ENCODE results near the gene GANC. TPM values are rescaled to one million over a fixed set of nuclear protein-coding genes. Genes with fewer than 3 reads are reported as not detected.

Gene GANC
- polyA plus RNA-seq, 1 donor = 31.6 TPM

DNA sequence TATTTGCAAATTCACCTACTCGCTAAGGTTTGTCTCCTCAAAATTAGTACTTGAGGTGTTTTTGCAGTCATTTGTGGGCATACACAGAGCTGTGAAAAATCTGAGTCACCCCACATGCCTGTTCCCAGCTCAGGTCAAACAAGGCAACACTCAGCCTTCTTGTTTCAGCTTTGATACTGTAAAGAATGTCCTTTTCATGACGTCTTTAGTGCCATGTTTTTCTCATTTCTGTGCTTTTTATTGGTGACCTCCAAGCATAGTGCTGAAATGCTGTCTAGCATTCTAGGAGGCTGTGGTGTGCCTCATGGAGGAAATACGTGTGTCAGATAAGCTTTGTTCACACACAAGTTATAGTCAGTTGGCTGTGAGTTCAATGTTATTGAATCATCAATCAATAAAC is 95.1 kb downstream of the GANC start:
- Histone ChIP-seq H3K4me3 (ENCODE audit: low read length) (no peak overlapping the region), H3K36me3 (ENCODE audit: control insufficient read depth, insufficient read depth, low read length) (no peaks in the 10 kb centered on the region), H3K27ac (ENCODE audit: low read length) (no peak overlapping the region), H3K4me1 (ENCODE audit: control insufficient read depth, insufficient read depth, low read length) (no peaks in the 10 kb centered on the region), H3K27me3 (ENCODE audit: control insufficient read depth, insufficient read depth, low read length) (no peaks in the 10 kb centered on the region), H3K9me3 (ENCODE audit: control insufficient read depth, low read depth, low read length) (no peaks in the 10 kb centered on the region)
- 82% methylated on average over 3 of the region's 3 CpGs for WGBS (ENCODE audit: insufficient coverage, low lambda C conversion rate)
- no peak for DNase-seq

- 67% methylated on average over 1 of the region's 2 CpGs for WGBS (ENCODE audit: insufficient coverage, low lambda C conversion rate)
- no peaks in the 10 kb centered on the region for H3K36me3 ChIP-seq (ENCODE audit: control insufficient read depth, insufficient read depth, low read length)
- no peaks in the 10 kb centered on the region for H3K27me3 ChIP-seq (ENCODE audit: control insufficient read depth, insufficient read depth, low read length)
- no peak for DNase-seq
- no peaks in the 10 kb centered on the region for H3K9me3 ChIP-seq (ENCODE audit: control insufficient read depth, low read depth, low read length)
- no peak overlapping the region for H3K27ac ChIP-seq (ENCODE audit: low read length)
- H3K4me1 ChIP-seq (ENCODE audit: control insufficient read depth, insufficient read depth, low read length) = no peaks in the 10 kb centered on the region
- no peak overlapping the region for H3K4me3 ChIP-seq (ENCODE audit: low read length)
Measured at GRCh38 chr15:42371096-42371495, 98.1 kb downstream of the GANC start.

- no peak for DNase-seq
- no peaks in the 10 kb centered on the region for H3K36me3 ChIP-seq (ENCODE audit: control insufficient read depth, insufficient read depth, low read length)
- no peak overlapping the region for H3K4me3 ChIP-seq (ENCODE audit: low read length)
- H3K27ac ChIP-seq (ENCODE audit: low read length) = no peak overlapping the region
- no CpG with 5 or more reads among the region's 1 CpG for WGBS (ENCODE audit: insufficient coverage, low lambda C conversion rate)
- no peaks in the 10 kb centered on the region for H3K27me3 ChIP-seq (ENCODE audit: control insufficient read depth, insufficient read depth, low read length)
- peaks cover 4% of the 10 kb centered on the region for H3K9me3 ChIP-seq (ENCODE audit: control insufficient read depth, low read depth, low read length)
- no peaks in the 10 kb centered on the region for H3K4me1 ChIP-seq (ENCODE audit: control insufficient read depth, insufficient read depth, low read length)
Measured at GRCh38 chr15:42373274-42373673, 100.3 kb downstream of the GANC start.

- H3K9me3 ChIP-seq (ENCODE audit: control insufficient read depth, low read depth, low read length) = peaks cover 4% of the 10 kb centered on the region
- no peak for DNase-seq
- no peaks in the 10 kb centered on the region for H3K36me3 ChIP-seq (ENCODE audit: control insufficient read depth, insufficient read depth, low read length)
Measured at GRCh38 chr15:42373936-42374335, 100.9 kb downstream of the GANC start.

GRCh38 chr15:42374810-42375209 is 101.8 kb downstream of the GANC start:
- WGBS (ENCODE audit: insufficient coverage, low lambda C conversion rate) = no CpG with 5 or more reads among the region's 1 CpG
- H3K4me3 ChIP-seq (ENCODE audit: low read length) = no peak overlapping the region

More at GRCh38 chr15:42373936-42374335, 100.9 kb downstream of the GANC start:
- Histone ChIP-seq H3K4me3 (ENCODE audit: low read length) (no peak overlapping the region), H3K27me3 (ENCODE audit: control insufficient read depth, insufficient read depth, low read length) (no peaks in the 10 kb centered on the region), H3K27ac (ENCODE audit: low read length) (no peak overlapping the region), H3K4me1 (ENCODE audit: control insufficient read depth, insufficient read depth, low read length) (no peaks in the 10 kb centered on the region)
- no CpG with 5 or more reads among the region's 4 CpGs for WGBS (ENCODE audit: insufficient coverage, low lambda C conversion rate)

GRCh38 chr15:42375252-42375651 is 102.3 kb downstream of the GANC start:
- peaks cover 4% of the 10 kb centered on the region for H3K9me3 ChIP-seq (ENCODE audit: control insufficient read depth, low read depth, low read length)
- DNase-seq = no peak
- no peaks in the 10 kb centered on the region for H3K36me3 ChIP-seq (ENCODE audit: control insufficient read depth, insufficient read depth, low read length)
- H3K4me3 ChIP-seq (ENCODE audit: low read length) = no peak overlapping the region
- no peaks in the 10 kb centered on the region for H3K27me3 ChIP-seq (ENCODE audit: control insufficient read depth, insufficient read depth, low read length)
- no peaks in the 10 kb centered on the region for H3K4me1 ChIP-seq (ENCODE audit: control insufficient read depth, insufficient read depth, low read length)
- no peak overlapping the region for H3K27ac ChIP-seq (ENCODE audit: low read length)
- WGBS (ENCODE audit: insufficient coverage, low lambda C conversion rate) = no CpG with 5 or more reads among the region's 5 CpGs

More at GRCh38 chr15:42374810-42375209, 101.8 kb downstream of the GANC start:
- no peaks in the 10 kb centered on the region for H3K36me3 ChIP-seq (ENCODE audit: control insufficient read depth, insufficient read depth, low read length)
- H3K27me3 ChIP-seq (ENCODE audit: control insufficient read depth, insufficient read depth, low read length) = no peaks in the 10 kb centered on the region
- no peak overlapping the region for H3K27ac ChIP-seq (ENCODE audit: low read length)
- no peaks in the 10 kb centered on the region for H3K4me1 ChIP-seq (ENCODE audit: control insufficient read depth, insufficient read depth, low read length)
- no peak for DNase-seq
- peaks cover 4% of the 10 kb centered on the region for H3K9me3 ChIP-seq (ENCODE audit: control insufficient read depth, low read depth, low read length)

DNA sequence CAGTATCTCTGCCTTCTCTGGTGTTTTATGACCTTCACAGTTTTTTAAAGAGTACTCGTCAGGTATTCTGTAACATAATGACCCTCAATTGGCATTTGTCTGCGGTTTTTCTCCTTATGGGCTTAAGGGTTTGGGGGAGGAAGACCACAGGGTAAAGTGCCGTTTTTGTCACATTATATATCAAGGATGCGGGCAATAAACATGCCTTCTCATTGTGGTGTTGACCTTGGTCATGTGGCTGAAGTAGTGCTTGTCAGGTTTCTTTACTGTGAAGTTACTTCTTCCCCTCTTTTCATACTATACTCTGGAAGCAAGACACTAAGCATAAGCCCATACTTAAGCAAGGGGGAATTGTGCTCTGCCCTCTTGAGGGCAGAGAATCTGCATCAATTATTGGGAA is 102.9 kb downstream of the GANC start:
- peaks cover 4% of the 10 kb centered on the region for H3K9me3 ChIP-seq (ENCODE audit: control insufficient read depth, low read depth, low read length)
- no peak overlapping the region for H3K27ac ChIP-seq (ENCODE audit: low read length)
- no CpG with 5 or more reads among the region's 4 CpGs for WGBS (ENCODE audit: insufficient coverage, low lambda C conversion rate)
- no peaks in the 10 kb centered on the region for H3K4me1 ChIP-seq (ENCODE audit: control insufficient read depth, insufficient read depth, low read length)
- H3K36me3 ChIP-seq (ENCODE audit: control insufficient read depth, insufficient read depth, low read length) = no peaks in the 10 kb centered on the region
- H3K27me3 ChIP-seq (ENCODE audit: control insufficient read depth, insufficient read depth, low read length) = no peaks in the 10 kb centered on the region
- H3K4me3 ChIP-seq (ENCODE audit: low read length) = no peak overlapping the region
- DNase-seq = no peak

GRCh38 chr15:42378011-42378410 is 105.0 kb downstream of the GANC start:
- Histone ChIP-seq H3K4me3 (ENCODE audit: low read length) (no peak overlapping the region), H3K36me3 (ENCODE audit: control insufficient read depth, insufficient read depth, low read length) (no peaks in the 10 kb centered on the region), H3K4me1 (ENCODE audit: control insufficient read depth, insufficient read depth, low read length) (no peaks in the 10 kb centered on the region), H3K27ac (ENCODE audit: low read length) (no peak overlapping the region), H3K27me3 (ENCODE audit: control insufficient read depth, insufficient read depth, low read length) (no peaks in the 10 kb centered on the region), H3K9me3 (ENCODE audit: control insufficient read depth, low read depth, low read length) (peaks cover 4% of the 10 kb centered on the region)
- WGBS (ENCODE audit: insufficient coverage, low lambda C conversion rate) = no CpG with 5 or more reads among the region's 8 CpGs
- DNase-seq = no peak

GRCh38 chr15:42384597-42384996 is 111.6 kb downstream of the GANC start:
- peaks cover 2% of the 10 kb centered on the region for H3K36me3 ChIP-seq (ENCODE audit: control insufficient read depth, insufficient read depth, low read length)
- no peak overlapping the region for H3K4me3 ChIP-seq (ENCODE audit: low read length)
- no CpG with 5 or more reads among the region's 4 CpGs for WGBS (ENCODE audit: insufficient coverage, low lambda C conversion rate)
- H3K9me3 ChIP-seq (ENCODE audit: control insufficient read depth, low read depth, low read length) = no peaks in the 10 kb centered on the region
- no peak for DNase-seq
- no peaks in the 10 kb centered on the region for H3K4me1 ChIP-seq (ENCODE audit: control insufficient read depth, insufficient read depth, low read length)
- H3K27me3 ChIP-seq (ENCODE audit: control insufficient read depth, insufficient read depth, low read length) = no peaks in the 10 kb centered on the region
- H3K27ac ChIP-seq (ENCODE audit: low read length) = no peak overlapping the region

DNA sequence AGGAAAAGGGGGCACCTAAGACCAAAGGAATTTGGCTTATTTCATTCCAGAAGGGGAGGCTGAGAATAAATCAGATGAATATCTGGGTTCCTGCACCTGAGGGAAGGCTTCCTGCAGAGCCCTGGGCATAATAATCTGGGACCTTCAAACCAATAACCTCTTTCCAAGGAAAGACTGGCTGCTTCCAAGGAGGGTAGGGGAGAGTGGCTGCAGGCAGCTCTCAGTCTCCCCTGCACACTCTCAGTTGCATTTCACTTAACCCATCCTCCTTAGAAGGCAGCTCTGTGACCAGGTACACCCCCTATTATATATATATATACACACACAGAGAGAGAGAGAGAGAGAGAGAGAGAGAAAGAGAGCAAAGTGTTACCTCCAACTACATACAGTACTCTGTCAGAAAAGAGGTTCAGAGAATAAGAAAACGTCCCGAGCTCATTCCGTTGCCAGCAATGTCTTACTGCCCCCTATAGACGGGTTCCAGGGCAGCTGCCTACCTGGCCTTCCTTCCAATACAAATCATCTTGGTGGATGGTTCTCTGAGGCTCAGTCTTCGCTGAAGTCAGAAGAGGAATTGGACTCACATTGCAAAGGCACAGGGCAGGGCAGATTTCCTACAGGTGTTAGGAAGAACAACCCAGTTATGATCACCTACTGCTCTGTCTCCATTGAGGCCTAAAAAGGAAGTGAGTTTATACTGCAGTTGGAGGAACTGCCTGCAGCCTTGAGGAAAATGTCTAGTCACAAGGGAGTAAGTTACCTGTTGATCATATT is 112.4 kb downstream of the GANC start:
- H3K27ac ChIP-seq (ENCODE audit: low read length) = no peak overlapping the region
- WGBS (ENCODE audit: insufficient coverage, low lambda C conversion rate) = 20% methylated on average over 1 of the region's 5 CpGs
- H3K4me1 ChIP-seq (ENCODE audit: control insufficient read depth, insufficient read depth, low read length) = no peaks in the 10 kb centered on the region
- H3K27me3 ChIP-seq (ENCODE audit: control insufficient read depth, insufficient read depth, low read length) = no peaks in the 10 kb centered on the region
- H3K4me3 ChIP-seq (ENCODE audit: low read length) = no peak overlapping the region
- peak in 1 of 2 donors; percentile 66 for DNase-seq
- H3K9me3 ChIP-seq (ENCODE audit: control insufficient read depth, low read depth, low read length) = no peaks in the 10 kb centered on the region
- peaks cover 2% of the 10 kb centered on the region for H3K36me3 ChIP-seq (ENCODE audit: control insufficient read depth, insufficient read depth, low read length)
